ENCODE results near the gene CLEC2L.

CLEC2L gene

GRCh38 chr7:139576179-139576973 lies 52.9 kb downstream of the CLEC2L start:
- H3K4me3 Mint-ChIP-seq: no peak overlapping the region
- no peaks in the 10 kb centered on the region for H3K27me3 Mint-ChIP-seq (ENCODE audit: low read depth)
- peaks cover 75% of the 10 kb centered on the region for H3K36me3 Mint-ChIP-seq (ENCODE audit: low read depth)
- H3K27ac Mint-ChIP-seq: no peak overlapping the region
- no peaks in the 10 kb centered on the region for H3K4me1 Mint-ChIP-seq
- no peaks in the 10 kb centered on the region for H3K9me3 Mint-ChIP-seq
- no peak for TF ChIP-seq CTCF (IDR thresholded peaks at IDR 0.05; ENCODE audit: unreplicated experiment in 3 of 3)

DNA sequence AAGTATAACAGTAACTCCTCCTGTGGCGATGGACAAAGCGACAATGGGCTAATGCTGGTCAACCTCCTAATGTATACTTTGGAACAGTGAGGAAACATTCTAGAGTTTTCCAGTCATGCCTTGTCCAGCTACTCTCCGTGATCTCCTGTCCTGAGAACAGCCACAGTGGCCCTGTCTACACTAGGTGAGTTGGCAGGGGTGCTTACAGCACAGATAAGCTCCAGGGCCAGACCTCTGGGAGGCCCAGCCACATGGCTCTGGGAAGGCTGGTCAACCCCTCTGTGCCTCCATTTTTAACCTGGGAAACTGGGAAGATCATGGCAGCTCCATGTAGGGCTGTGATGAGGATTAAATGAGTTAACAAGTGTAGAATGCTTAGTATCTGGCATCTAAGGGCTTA lies 57.0 kb downstream of the CLEC2L start:
- Mint-ChIP-seq H3K4me1 (no peaks in the 10 kb centered on the region), H3K36me3 (ENCODE audit: low read depth) (peaks cover 72% of the 10 kb centered on the region), H3K4me3 (no peak overlapping the region), H3K27me3 (ENCODE audit: low read depth) (no peaks in the 10 kb centered on the region), H3K9me3 (no peaks in the 10 kb centered on the region), H3K27ac (no peak overlapping the region)
- no peak for TF ChIP-seq CTCF (IDR thresholded peaks at IDR 0.05; ENCODE audit: unreplicated experiment in 3 of 3)

DNA sequence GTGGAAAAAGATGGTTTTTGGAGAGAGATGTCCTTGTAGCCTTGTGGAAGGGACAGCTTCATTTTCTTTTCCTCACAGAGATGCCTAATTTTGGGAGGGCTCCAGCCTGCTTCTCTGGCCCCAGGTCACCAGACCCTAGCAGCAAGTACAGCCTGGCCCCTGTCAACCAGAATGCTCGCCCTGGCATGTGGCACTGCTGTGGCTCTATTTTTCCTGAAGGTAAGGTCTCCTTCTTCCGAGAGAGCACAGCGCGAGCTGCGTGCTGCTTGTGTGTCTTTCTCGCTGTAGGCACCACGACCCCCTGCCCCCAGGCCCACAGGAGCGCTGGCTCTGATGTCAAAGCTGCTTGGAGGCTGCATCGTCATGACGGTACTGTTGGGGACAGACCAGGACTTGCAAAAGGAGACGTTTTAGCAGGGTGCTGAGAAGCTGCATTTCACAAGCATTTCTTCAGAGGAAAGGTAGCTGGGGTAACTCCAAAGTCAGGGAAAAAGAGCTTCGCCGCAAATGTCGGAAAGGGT lies 58.7 kb downstream of the CLEC2L start:
- Mint-ChIP-seq H3K27me3 (ENCODE audit: low read depth) (no peaks in the 10 kb centered on the region), H3K4me1 (no peaks in the 10 kb centered on the region), H3K27ac (peak overlapping the region in 1 of 3 experiments; percentile 54), H3K4me3 (no peak overlapping the region), H3K36me3 (ENCODE audit: low read depth) (peaks cover 74% of the 10 kb centered on the region), H3K9me3 (no peaks in the 10 kb centered on the region)
- no peak for TF ChIP-seq CTCF (IDR thresholded peaks at IDR 0.05; ENCODE audit: unreplicated experiment in 3 of 3)

DNA sequence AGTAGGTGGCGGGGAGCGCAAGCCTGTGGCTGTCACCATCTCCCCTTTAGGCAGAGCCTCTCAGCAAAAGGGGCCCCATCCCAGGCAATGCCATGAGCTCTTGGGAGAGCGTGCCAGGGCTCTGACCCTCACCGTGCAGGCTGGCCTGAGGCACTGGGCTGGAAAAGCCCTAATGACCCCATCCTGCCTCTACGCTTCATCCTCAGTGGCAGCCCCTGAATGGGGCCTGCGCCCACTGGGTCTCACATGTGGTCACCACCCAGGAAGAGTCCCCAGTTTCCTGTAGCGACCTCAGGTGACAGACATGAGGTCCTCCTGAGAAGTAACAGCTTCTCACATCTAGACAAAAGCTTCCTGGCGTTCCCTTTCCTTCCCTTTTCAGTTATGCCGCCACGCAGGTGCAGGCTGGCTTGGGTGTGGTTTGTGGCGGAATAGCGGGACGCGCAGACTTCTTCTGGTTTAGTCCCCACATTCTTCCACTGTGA lies 59.2 kb downstream of the CLEC2L start:
- Mint-ChIP-seq H3K27me3 (ENCODE audit: low read depth) (no peaks in the 10 kb centered on the region), H3K4me3 (no peak overlapping the region), H3K9me3 (no peaks in the 10 kb centered on the region), H3K4me1 (no peaks in the 10 kb centered on the region), H3K27ac (no peak overlapping the region), H3K36me3 (ENCODE audit: low read depth) (peaks cover 74% of the 10 kb centered on the region)
- TF ChIP-seq CTCF (IDR thresholded peaks at IDR 0.05; ENCODE audit: unreplicated experiment in 3 of 3): no peak

- Mint-ChIP-seq H3K4me1 (peaks cover 9% of the 10 kb centered on the region), H3K36me3 (ENCODE audit: low read depth) (peaks cover 76% of the 10 kb centered on the region), H3K9me3 (no peaks in the 10 kb centered on the region), H3K4me3 (no peak overlapping the region), H3K27ac (no peak overlapping the region), H3K27me3 (ENCODE audit: low read depth) (no peaks in the 10 kb centered on the region)
- TF ChIP-seq CTCF (IDR thresholded peaks at IDR 0.05; ENCODE audit: unreplicated experiment in 3 of 3): no peak
Measured at GRCh38 chr7:139583826-139584553, 60.5 kb downstream of the CLEC2L start.
